ENCODE results near the gene SPAG8.

GRCh38 chr9:35856882-35857281 is 44.8 kb upstream of the SPAG8 start:
- TF ChIP-seq CTCF (IDR thresholded peaks at IDR 0.05) (no peak), EZH2 (IDR thresholded peaks at IDR 0.05; ENCODE audit: borderline replicate concordance, insufficient read depth, low read depth, low read length, poor library complexity, severe bottlenecking) (no peak)

Measured in B cell (primary cell).